K562 (cell line): ENCODE measurements around the gene SHISA3. TPM values are rescaled to one million over a fixed set of nuclear protein-coding genes. Genes with fewer than 3 reads are reported as not detected.

Experiments used
- ATAC-seq: fragments of 200-7000 bp; cut with Tn5 transposase; 3 replicates; pipeline ENCODE4 v1.9.1; 2020; ENCODE audit warnings: moderate library complexity
- BruUV-seq: library from RNA; stranded (reverse); fragments of 400-500 nt; replicated peaks from 2 replicates; lab custom pipeline; 2021; lab: Mats Ljungman, UMichigan
- CTCF ChIA-PET: fragments of 300-600 bp; formaldehyde crosslinking; extraction: SDS; loops from one replicate; lab custom pipeline; 2021; ENCODE audit warnings: low intra/inter-chr PET ratio; lab: Yijun Ruan, JAX
- POLR2A ChIA-PET: fragments of 300-600, 350-650 bp; sonication (Branson Sonifier 250); formaldehyde crosslinking; extraction: SDS; loops from one replicate; lab custom pipeline; 2021; ENCODE audit warnings: antibody characterized with exemption, inconsistent platforms; lab: Yijun Ruan, JAX
- DNase-seq, 4 experiments: peaks; one replicate each; pipeline versions ENCODE4 v3.0.0 to v3.0.0-alpha.2; 2011 to 2018; ENCODE audit warnings: low spot score in 3 of 4, mixed read lengths in 3 of 4; ENCODE audit errors: extremely low read depth in 1 of 4
- FAIRE-seq: peaks from 2 replicates; lab custom pipeline; 2011; peaks lifted over from hg19 to GRCh38; lab: Jason Lieb, UNC
- H2AFZ ChIP-seq: 2 replicates; pipeline ENCODE4 v1.6.0; 2011; ENCODE audit warnings: low read depth, low read length, control low read depth, inconsistent platforms
- H3K27ac ChIP-seq: fragments of 200-600 bp; 3 replicates; pipeline ENCODE4 v1.8.0; 2011; ENCODE audit warnings: low read depth, mild to moderate bottlenecking, control low read depth, inconsistent platforms, low read length, moderate library complexity, mixed read lengths; ENCODE audit errors: extremely low read depth
- H3K27me3 ChIP-seq, 2 experiments: fragments of 300-600 bp in 1 of 2; 2 replicates in 1 of 2; 3 replicates in 1 of 2; pipeline versions ENCODE4 v1.6.0 to v1.8.0; 2011; ENCODE audit warnings: inconsistent platforms in 2 of 2, low read length in 2 of 2, mild to moderate bottlenecking in 1 of 2, mixed read lengths in 1 of 2, moderate library complexity in 1 of 2; ENCODE audit not compliant: control insufficient read depth in 2 of 2, insufficient read depth in 2 of 2
- H3K36me3 ChIP-seq: fragments of 300-600 bp; 3 replicates; pipeline ENCODE4 v1.8.0; 2011; ENCODE audit warnings: mild to moderate bottlenecking, low read length, inconsistent platforms; ENCODE audit not compliant: control insufficient read depth, insufficient read depth
- H3K4me1 ChIP-seq, 2 experiments: fragments of 200-600 bp in 1 of 2; replicated peaks in 1 of 2; 2 replicates in 1 of 2; 3 replicates in 1 of 2; pipeline versions ENCODE4 v1.5.1 to v1.8.0; 2011; ENCODE audit warnings: inconsistent platforms in 2 of 2, low read length in 2 of 2, mild to moderate bottlenecking in 1 of 2, mixed read lengths in 1 of 2, moderate library complexity in 1 of 2; ENCODE audit not compliant: control insufficient read depth in 2 of 2, insufficient read depth in 2 of 2
- H3K4me2 ChIP-seq: 2 replicates; pipeline ENCODE4 v1.6.1; 2011; ENCODE audit warnings: low read length, control low read depth, inconsistent platforms, mixed read lengths; ENCODE audit not compliant: insufficient read depth
- H3K4me3 ChIP-seq: fragments of 200-600 bp; sonication (generic), shearing (Covaris generic); 2 replicates; pipeline ENCODE4 v1.5.1; 2016; ENCODE audit warnings: control low read depth, inconsistent platforms
- H3K79me2 ChIP-seq: fragments of 200-600 bp; 3 replicates; pipeline ENCODE4 v1.8.0; 2011; ENCODE audit warnings: low read length, inconsistent platforms; ENCODE audit not compliant: control insufficient read depth, insufficient read depth
- H3K9ac ChIP-seq, 2 experiments: 2 replicates each; pipeline versions ENCODE4 v1.6.0 to v1.6.1; 2011; ENCODE audit warnings: low read depth in 2 of 2, low read length in 2 of 2, control low read depth in 1 of 2, inconsistent platforms in 1 of 2, mild to moderate bottlenecking in 1 of 2, mixed read lengths in 1 of 2; ENCODE audit not compliant: insufficient read depth in 1 of 2
- H3K9me1 ChIP-seq: one replicate; pipeline ENCODE4 v1.6.0; 2011; ENCODE audit warnings: inconsistent platforms, mild to moderate bottlenecking, low read length, moderate library complexity; ENCODE audit not compliant: control insufficient read depth, insufficient read depth
- H3K9me3 ChIP-seq: replicated peaks from 2 replicates; pipeline ENCODE4 v1.5.1; 2011; ENCODE audit warnings: low read depth, low read length, inconsistent platforms; ENCODE audit not compliant: control insufficient read depth, insufficient read depth
- H4K20me1 ChIP-seq: replicated peaks from 2 replicates; pipeline ENCODE4 v1.6.1; 2011; ENCODE audit warnings: low read length, inconsistent platforms, mixed read lengths; ENCODE audit not compliant: control insufficient read depth, insufficient read depth
- CCNT2 ChIP-seq: IDR thresholded peaks from 2 replicates; pipeline ENCODE4 v1.6.1; 2011; ENCODE audit warnings: borderline replicate concordance, low read depth, mild to moderate bottlenecking, moderate library complexity, mixed read lengths, low read length; ENCODE audit not compliant: insufficient read length; ENCODE audit errors: extremely low read depth
- CHD1 ChIP-seq: fragments of 200-600 bp; sonication (generic); IDR thresholded peaks from one replicate; pipeline ENCODE4 v1.6.1; 2012; ENCODE audit warnings: mild to moderate bottlenecking, moderate library complexity, low read length, inconsistent platforms
- HNRNPH1 ChIP-seq: fragments of 200-400 bp; formaldehyde crosslinking; optimal IDR thresholded peaks from 2 replicates; pipeline ENCODE3; 2017; ENCODE audit warnings: low read depth, mild to moderate bottlenecking, low read length, moderate library complexity
- HOMEZ ChIP-seq: fragments of 250-450 bp; sonication (Bioruptor Pico); IDR thresholded peaks from 2 replicates; pipeline ENCODE4 v1.4.0; 2020; ENCODE audit warnings: mild to moderate bottlenecking, moderate library complexity
- KAT7 ChIP-seq: sonication (generic); formaldehyde crosslinking; IDR thresholded peaks from 2 replicates; pipeline ENCODE4 v1.8.0; 2022; ENCODE audit warnings: missing genetic modification reagents, mild to moderate bottlenecking, borderline replicate concordance
- NR0B1 ChIP-seq: fragments of 450-650 bp; IDR thresholded peaks from one replicate; pipeline ENCODE4 v1.6.1; 2018; ENCODE audit warnings: mild to moderate bottlenecking, moderate library complexity; ENCODE audit not compliant: partially characterized antibody
- RBM17 ChIP-seq: fragments of 200-400 bp; formaldehyde crosslinking; IDR thresholded peaks from 2 replicates; pipeline ENCODE4 v1.6.1; 2017; ENCODE audit warnings: low read depth, mild to moderate bottlenecking, low read length, borderline replicate concordance
- SETDB1 ChIP-seq: IDR thresholded peaks from one replicate; pipeline ENCODE4 v1.6.1; 2012; ENCODE audit warnings: low read length, control low read depth, inconsistent platforms
- SNIP1 ChIP-seq: fragments of 450-650 bp; IDR thresholded peaks from 2 replicates; pipeline ENCODE4 v1.7.1; 2017; ENCODE audit warnings: low read depth, mild to moderate bottlenecking
- TFE3 ChIP-seq: fragments of 450-650 bp; formaldehyde crosslinking; IDR thresholded peaks from 2 replicates; pipeline ENCODE4 v1.4.0; 2020; ENCODE audit warnings: mild to moderate bottlenecking, mixed read lengths
- THRA ChIP-seq: fragments of 450-650 bp; IDR thresholded peaks from 2 replicates; pipeline ENCODE4 v1.6.1; 2017; ENCODE audit warnings: mild to moderate bottlenecking, moderate library complexity
- TRIM24 ChIP-seq, 2 experiments: fragments of 450-650 bp; IDR thresholded peaks; 2 replicates each; pipeline ENCODE4 v1.6.1; 2016
- ZNF77 ChIP-seq: fragments of 250-450 bp; sonication (Bioruptor Pico); IDR thresholded peaks from 2 replicates; pipeline ENCODE4 v1.5.0; 2020
- WGBS: fragments of 100-300 bp; shearing (Covaris generic); methylation state at CpG from one replicate; pipeline ENCODE4 v1.1.6; 2016; ENCODE audit warnings: low coverage, mixed read lengths; ENCODE audit not compliant: insufficient coverage; ENCODE audit errors: missing lambda C conversion rate; 5-methylcytosine and 5-hydroxymethylcytosine counted together
- in situ Hi-C: fragments of 300-500 bp; cut with MboI; formaldehyde crosslinking; loops from 4 replicates; pipeline ENCODE4 v1.15.0; 2018; ENCODE audit warnings: inconsistent platforms, mixed read lengths
- intact Hi-C: fragments of 100-400 bp; cut with micrococcal nuclease; formaldehyde crosslinking; loops from 2 replicates; pipeline ENCODE4 v1.14.2; 2022
- polyA plus RNA-seq, 8 experiments: library from polyadenylated mRNA; depleted of rRNA in 4 of 8; stranded (reverse) in 5 of 8; unstranded in 3 of 8; fragments of >200 nt; fragmentation: Nextera tagmentation in 2 of 8; fragmentation: Illumina TruSeq in 1 of 8; extraction: Ambion mirVana in 2 of 8; extraction: Trizol in 1 of 8; gene quantifications; 2 replicates each; pipeline versions ENCODE4 v1.2.1 to v1.2.3, GENCODE V29; 2011 to 2014; ENCODE audit warnings: inconsistent platforms in 1 of 8, missing spikeins in 1 of 8
- total RNA-seq, 7 experiments: library from RNA; depleted of rRNA in 6 of 7; stranded (reverse); fragments of >200 nt in 6 of 7; fragmentation: Illumina TruSeq in 2 of 7; extraction: Trizol in 2 of 7; gene quantifications; 2 replicates each; pipeline versions ENCODE4 v1.2.1 to v1.2.3, GENCODE V29; 2011 to 2021; ENCODE audit warnings: low replicate concordance in 1 of 7

Gene SHISA3
- total and polyA plus RNA-seq, 9 of the 15 experiments (the other 6 are each of a cell fraction or from before 2014, with no cell fraction given): not detected

GRCh38 chr4:42440083-42440482 lies 42.8 kb downstream of the SHISA3 start:
- no peak overlapping the region for H3K9ac ChIP-seq
- FAIRE-seq: no peak

More at GRCh38 chr4:42440083-42440482, 42.8 kb downstream of the SHISA3 start:
- Histone ChIP-seq H3K4me1 (no peaks in the 10 kb centered on the region), H3K79me2 (no peaks in the 10 kb centered on the region), H4K20me1 (no peaks in the 10 kb centered on the region), H3K9me3 (no peaks in the 10 kb centered on the region), H3K9me1 (no peaks in the 10 kb centered on the region), H2AFZ (no peak overlapping the region), H3K27me3 (no peaks in the 10 kb centered on the region), H3K4me2 (no peak overlapping the region), H3K36me3 (no peaks in the 10 kb centered on the region), H3K27ac (no peak overlapping the region), H3K4me3 (no peak overlapping the region)
- POLR2A ChIA-PET: no interaction called here
- BruUV-seq: no TSS peak
- in situ Hi-C loops: no loop called here
- no peak for DNase-seq
- CTCF ChIA-PET: no interaction called here
- intact Hi-C loops: no loop called here
- WGBS: 0% methylated on average over 4 of the region's 4 CpGs
- no peak for ATAC-seq
- no peak for TF ChIP-seq ZNF77 (CRISPR knock-in tag)
- TF ChIP-seq THRA: no peak
- no peak for TF ChIP-seq KAT7 (CRISPR knock-in tag)
- no peak for TF ChIP-seq TFE3 (CRISPR knock-in tag)
- TF ChIP-seq CHD1: no peak
- TF ChIP-seq CCNT2: no peak
- no peak for TF ChIP-seq HOMEZ (CRISPR knock-in tag)
- TF ChIP-seq NR0B1: no peak
- TF ChIP-seq SNIP1: no peak
- TF ChIP-seq HNRNPH1: no peak
- no peak for TF ChIP-seq SETDB1
- TF ChIP-seq TRIM24 (IDR thresholded peaks at IDR 0.05): no peak
- no peak for TF ChIP-seq RBM17
- TF ChIP-seq, all 486 proteins: peak for 0
